GM12872 (cell line): Measurements from ENCODE around the gene SS18L1.
A peak's percentile ranks its signal among the peaks of the same experiment; 100 is the strongest.

Experiments
- CTCF ChIP-seq: IDR thresholded peaks from 3 replicates; pipeline ENCODE4 v1.5.1; 2011; ENCODE audit warnings: low read depth, mild to moderate bottlenecking, low read length, moderate library complexity; ENCODE audit not compliant: insufficient read depth

The SS18L1 gene

GRCh38 chr20:62155428-62156253 is 12.1 kb downstream of the SS18L1 start:
- TF ChIP-seq CTCF: no peak

GRCh38 chr20:62156254-62156556 is 12.6 kb downstream of the SS18L1 start:
- TF ChIP-seq CTCF: no peak

GRCh38 chr20:62156592-62157386 is 13.2 kb downstream of the SS18L1 start:
- TF ChIP-seq CTCF: peak; percentile 68

GRCh38 chr20:62157387-62158087 is 14.0 kb downstream of the SS18L1 start:
- TF ChIP-seq CTCF: no peak

- no peak for TF ChIP-seq CTCF
These were observed 14.5 kb downstream of the SS18L1 start for GRCh38 chr20:62158088-62158400.

GRCh38 chr20:62158541-62158940 is 15.0 kb downstream of the SS18L1 start:
- TF ChIP-seq CTCF: no peak

GRCh38 chr20:62159052-62159451 is 15.5 kb downstream of the SS18L1 start:
- TF ChIP-seq CTCF: no peak
